Hematopoietic multipotent progenitor cell (in vitro differentiated cells): ENCODE measurements around the gene MED13L. TPM values are rescaled to one million over a fixed set of nuclear protein-coding genes. Genes with fewer than 3 reads are reported as not detected.
"Not testable (repeated sequence)": the region's sequence is repeated elsewhere in the genome, so short reads cannot be mapped to it uniquely, and the experiment has no call there.

ENCODE experiments used
- DNase-seq, 3 donors: peaks; one replicate each; pipeline ENCODE4 v3.0.0-alpha.2; 2011 to 2015; ENCODE audit warnings: low read depth in 2 of 3, low spot score in 2 of 3
- total RNA-seq: library from RNA; depleted of rRNA; stranded (reverse); fragments of >200 nt; gene quantifications from one replicate; pipeline ENCODE4 v1.2.3, GENCODE V29; 2012

Gene MED13L
- total RNA-seq, 1 donor = 167 TPM

GRCh38 chr12:116249938-116250337 lies 27.6 kb downstream of the MED13L start:
- DNase-seq = peak in 1 of 3 donors; percentile 26

DNA sequence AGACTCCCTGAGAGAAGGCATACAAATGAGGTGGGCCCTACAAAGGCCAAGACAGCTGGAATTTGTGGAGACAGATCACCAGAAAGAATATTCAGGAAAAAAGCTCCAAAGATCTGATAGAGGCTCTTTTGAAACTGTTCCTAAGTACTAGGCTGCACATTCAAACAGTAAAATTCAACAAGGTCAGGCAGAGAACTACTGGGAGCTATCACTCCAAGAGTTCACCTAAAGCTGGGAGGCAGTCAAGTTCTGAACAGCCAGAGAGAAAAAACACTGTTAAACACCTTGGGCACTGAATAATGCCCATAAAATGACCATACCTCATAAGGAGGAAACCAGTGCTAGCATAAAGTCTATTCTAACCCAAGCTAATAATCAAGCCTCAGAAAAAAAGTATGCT lies 28.6 kb downstream of the MED13L start:
- DNase-seq = no peak

DNA sequence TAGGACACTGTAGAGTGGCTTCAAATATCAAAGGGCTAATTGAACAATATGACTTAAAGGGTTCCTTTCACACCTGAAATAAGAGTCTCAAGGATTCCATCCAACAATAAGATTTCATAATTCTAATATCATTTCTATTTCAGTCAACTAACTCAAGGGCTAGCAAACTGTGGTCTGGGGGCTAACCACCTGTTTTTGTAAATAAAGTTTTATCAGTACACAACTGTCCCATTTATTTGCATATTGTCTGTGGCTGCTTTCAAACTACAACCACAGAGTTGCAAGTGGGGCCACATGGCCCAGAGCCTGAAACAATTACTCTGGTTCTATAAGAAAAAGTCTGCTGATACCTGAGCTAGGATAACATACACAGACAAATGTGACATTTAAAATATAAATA lies 29.1 kb downstream of the MED13L start:
- DNase-seq = no peak

- no peak for DNase-seq
Observed at GRCh38 chr12:116247377-116247776, 30.1 kb downstream of the MED13L start.

- DNase-seq = no peak
Observed at GRCh38 chr12:116246490-116247179, 30.9 kb downstream of the MED13L start.

DNA sequence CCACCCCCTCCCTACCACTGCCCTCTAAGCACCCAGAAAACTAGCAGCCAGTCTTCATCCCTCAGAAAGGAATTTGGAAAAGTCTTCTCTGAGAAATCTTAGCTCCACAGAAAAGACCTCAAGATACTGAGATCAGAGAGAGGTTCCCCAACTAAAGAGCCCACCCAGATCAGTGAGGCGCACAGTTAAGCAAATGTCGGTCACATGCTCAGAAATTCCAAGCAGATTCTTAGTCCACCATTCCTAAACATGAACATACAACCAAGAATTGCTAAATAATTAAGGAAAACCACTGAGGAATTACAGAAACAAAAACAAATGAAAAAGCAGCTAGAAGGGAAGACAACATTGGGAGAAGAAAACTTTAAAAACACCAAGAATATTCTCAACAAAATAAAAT lies 32.3 kb downstream of the MED13L start:
- DNase-seq = no peak

DNA sequence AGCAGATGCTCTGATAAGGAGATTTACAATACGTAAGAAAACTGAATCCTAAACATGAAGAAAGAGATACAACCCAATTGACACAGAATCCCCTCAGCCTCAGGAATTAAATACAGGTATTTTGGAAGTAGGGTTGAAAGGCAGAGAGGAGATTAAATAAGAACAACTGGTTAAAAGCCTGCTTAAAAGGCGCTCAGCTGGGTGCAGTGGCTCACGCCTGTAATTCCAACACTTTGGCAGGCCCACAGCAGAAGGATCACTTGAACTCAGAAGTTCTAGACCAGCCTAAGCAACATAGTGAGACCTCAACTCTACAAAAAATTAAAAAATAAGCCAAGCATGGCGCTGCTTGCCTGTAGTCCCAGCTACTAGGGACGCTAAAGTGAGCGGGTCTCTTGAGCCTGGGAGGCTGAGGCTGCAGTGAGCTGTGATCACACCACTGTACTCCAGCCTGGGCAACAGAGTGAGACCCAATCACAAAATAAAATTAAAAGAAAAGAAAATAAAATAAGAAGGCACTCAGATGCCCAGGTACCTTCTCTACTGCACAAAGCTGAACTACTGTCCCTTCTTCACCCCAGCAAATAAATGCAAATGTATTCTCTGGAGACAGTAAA lies 32.9 kb downstream of the MED13L start:
- DNase-seq = no peak

DNA sequence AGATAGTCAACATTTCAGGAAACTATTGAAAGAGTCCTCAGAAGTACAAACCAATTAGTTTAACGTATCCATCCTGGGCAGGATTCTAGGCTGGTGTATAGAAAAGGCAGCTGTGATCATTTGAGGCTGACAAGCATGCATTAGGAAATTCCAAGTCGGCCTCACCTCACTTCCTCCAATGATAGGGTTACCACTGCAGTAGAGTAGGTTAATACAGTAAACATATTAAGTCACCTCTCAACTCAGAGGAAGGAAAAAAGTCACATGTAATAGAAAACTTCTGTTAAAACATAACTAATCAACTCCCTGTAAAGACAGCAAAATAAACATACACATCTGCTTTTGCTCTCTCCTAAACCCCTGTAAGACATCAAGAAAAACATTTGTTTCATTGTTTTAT lies 33.5 kb downstream of the MED13L start:
- no peak for DNase-seq

DNA sequence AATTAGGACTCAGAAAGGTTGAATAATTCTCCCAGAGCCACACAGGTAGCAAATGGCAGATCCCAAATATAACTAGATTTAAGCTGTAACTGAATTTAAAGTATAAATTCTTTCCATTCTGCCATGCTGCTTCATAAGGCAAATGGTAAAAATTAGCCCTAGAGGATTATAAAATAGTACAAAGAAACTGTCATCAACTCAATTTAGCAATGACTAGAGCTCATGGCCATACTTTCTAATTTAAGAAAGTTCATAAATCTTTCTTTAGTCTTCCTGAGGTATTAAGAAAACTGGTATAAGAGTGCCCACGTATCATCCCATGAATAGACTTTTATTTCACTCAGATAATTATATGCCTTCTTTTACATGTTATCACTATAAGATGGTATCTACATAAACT lies 34.8 kb downstream of the MED13L start:
- DNase-seq = no peak

DNA sequence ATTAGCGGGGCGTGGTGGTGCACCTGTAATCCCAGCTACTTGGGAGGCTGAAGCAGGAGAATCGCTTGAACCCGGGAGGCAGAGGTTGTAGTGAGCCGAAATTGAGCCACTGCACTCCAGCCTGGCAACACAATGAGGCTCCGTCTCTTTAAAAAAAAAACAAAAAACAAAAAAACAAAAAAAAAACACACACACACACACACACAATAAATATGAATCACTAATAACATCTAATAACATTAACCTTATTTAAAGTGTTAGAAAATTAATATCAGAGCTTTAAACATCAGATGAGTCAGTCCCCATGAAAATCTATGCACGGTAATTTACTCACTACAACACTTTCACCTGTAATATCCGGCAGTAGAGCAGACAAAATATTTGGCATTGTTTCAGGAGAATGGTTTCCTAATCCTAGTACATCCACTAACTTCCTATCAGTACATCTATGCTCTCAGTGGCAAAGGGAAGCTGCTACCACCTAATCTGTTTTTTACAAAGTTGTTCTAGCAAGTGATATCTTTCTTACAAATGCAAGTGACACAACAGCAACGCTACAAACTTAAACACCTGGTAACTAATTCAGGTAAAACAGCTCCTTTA lies 36.2 kb downstream of the MED13L start:
- no peak for DNase-seq

DNA sequence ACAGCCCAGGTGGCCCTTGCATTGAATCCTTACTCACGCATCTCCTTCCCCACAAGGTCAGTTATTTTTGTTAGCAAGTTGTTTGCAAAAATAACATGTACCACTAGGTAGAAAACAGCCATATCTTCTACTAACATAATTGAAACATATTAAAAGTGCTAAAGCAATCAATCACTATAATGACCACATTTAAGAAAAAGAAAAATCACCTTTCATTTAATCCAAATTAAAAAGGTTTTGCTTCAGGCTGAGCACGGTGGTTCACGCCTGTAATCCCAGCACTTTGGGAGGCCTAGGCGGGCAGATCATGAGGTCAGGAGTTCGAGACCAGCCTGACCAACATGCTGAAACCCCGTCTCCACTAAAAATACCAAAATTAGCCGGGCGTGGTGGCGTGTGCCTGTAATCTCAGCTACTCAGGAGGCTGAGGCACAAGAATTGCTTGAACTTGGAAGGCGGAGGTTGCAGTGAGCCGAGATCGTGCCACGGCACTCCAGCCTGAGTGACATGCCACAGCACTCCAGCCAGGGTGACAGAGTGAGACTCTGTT lies 38.8 kb downstream of the MED13L start:
- DNase-seq = not testable (repeated sequence)

- DNase-seq = no peak
Observed at GRCh38 chr12:116238149-116238548, 39.3 kb downstream of the MED13L start.

DNA sequence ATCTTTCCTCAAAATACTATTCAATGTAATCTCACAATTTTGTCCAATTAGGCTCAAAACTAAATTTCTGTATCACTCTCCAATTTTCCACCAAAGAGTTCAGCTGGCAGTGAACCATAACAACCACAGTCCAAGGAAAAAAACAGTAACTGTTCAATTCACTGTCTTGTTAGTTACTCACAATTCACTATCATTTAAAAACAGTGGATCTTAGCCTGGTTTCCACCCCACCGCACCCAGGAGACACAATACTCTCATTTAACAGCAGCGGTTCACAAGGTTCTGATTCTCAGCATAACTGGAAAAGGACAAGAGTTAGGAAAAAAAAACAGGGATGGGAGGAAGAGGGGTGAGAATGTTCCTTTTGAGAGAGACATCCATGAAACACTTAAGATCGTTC lies 40.5 kb downstream of the MED13L start:
- DNase-seq = no peak

GRCh38 chr12:116236148-116236731 lies 41.3 kb downstream of the MED13L start:
- DNase-seq = peak; percentile 18 to 73 (median 65)

GRCh38 chr12:116234148-116234547 lies 43.3 kb downstream of the MED13L start:
- not testable (repeated sequence) for DNase-seq

GRCh38 chr12:116233669-116234068 lies 43.8 kb downstream of the MED13L start:
- DNase-seq = no peak

- no peak for DNase-seq
Observed at GRCh38 chr12:116227811-116228210, 49.7 kb downstream of the MED13L start.

- DNase-seq = no peak
Observed at GRCh38 chr12:116226026-116226425, 51.5 kb downstream of the MED13L start.

DNA sequence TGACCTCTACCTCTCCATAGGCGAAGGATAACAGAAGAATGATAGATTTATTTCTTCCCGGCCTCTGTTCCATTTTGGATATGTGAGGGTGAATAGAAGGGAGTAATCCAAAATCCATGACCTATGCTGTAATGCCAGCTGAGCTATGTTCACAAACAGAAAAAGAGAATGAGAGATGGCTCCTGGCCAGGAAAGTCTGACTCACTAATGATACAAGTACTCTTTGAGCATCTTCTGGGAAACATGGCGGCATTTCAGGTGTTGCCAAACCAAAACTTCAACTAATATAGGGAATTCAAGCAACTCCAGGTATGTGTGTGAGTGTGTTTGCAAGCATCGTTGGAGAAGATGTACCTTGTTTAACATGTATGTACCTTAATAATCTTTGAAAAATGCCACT lies 55.1 kb downstream of the MED13L start:
- DNase-seq = peak in 2 of 3 donors; percentile 42 to 54

GRCh38 chr12:116220756-116221155 lies 56.7 kb downstream of the MED13L start:
- no peak for DNase-seq

- DNase-seq = no peak
Observed at GRCh38 chr12:116217045-116217735, 60.3 kb downstream of the MED13L start.
